Left kidney (tissue), 2 donors: Measurements from ENCODE around the gene IFFO2. TPM values are rescaled to one million over a fixed set of nuclear protein-coding genes. Genes with fewer than 3 reads are reported as not detected.

ENCODE experiments used
- DNase-seq: peaks from one replicate; pipeline ENCODE4 v3.0.0-alpha.2; 2013
- polyA plus RNA-seq: library from polyadenylated mRNA; unstranded; fragments of 120-200 nt; gene quantifications from one replicate; pipeline ENCODE4 v1.2.1, GENCODE V29; 2013; ENCODE audit not compliant: insufficient read length

Gene IFFO2
- polyA plus RNA-seq, 1 donor = 26.6 TPM

GRCh38 chr1:18921516-18922251, 34.8 kb downstream of the IFFO2 start:
- DNase-seq = no peak

- DNase-seq = no peak
These were observed 35.5 kb downstream of the IFFO2 start for GRCh38 chr1:18920931-18921330.

GRCh38 chr1:18919956-18920355, 36.5 kb downstream of the IFFO2 start:
- DNase-seq = no peak

GRCh38 chr1:18919197-18919905, 37.1 kb downstream of the IFFO2 start:
- no peak for DNase-seq

- no peak for DNase-seq
These were observed 38.1 kb downstream of the IFFO2 start for GRCh38 chr1:18918417-18918816.

- no peak for DNase-seq
These were observed 39.2 kb downstream of the IFFO2 start for GRCh38 chr1:18917071-18917799.

GRCh38 chr1:18915341-18915740, 41.1 kb downstream of the IFFO2 start:
- no peak for DNase-seq

- DNase-seq = peak; percentile 85
These were observed 43.2 kb downstream of the IFFO2 start for GRCh38 chr1:18913065-18913835.

- DNase-seq = no peak
These were observed 43.9 kb downstream of the IFFO2 start for GRCh38 chr1:18912550-18912949.

GRCh38 chr1:18908911-18909771, 47.3 kb downstream of the IFFO2 start:
- DNase-seq = no peak

- no peak for DNase-seq
These were observed 48.3 kb downstream of the IFFO2 start for GRCh38 chr1:18907917-18908845.

- DNase-seq = no peak
These were observed 49.2 kb downstream of the IFFO2 start for GRCh38 chr1:18907021-18907916.

- DNase-seq = no peak
These were observed 53.2 kb downstream of the IFFO2 start for GRCh38 chr1:18903291-18903756.

GRCh38 chr1:18902523-18903290, 53.8 kb downstream of the IFFO2 start, which contains the start of gene ALDH4A1:
ALDH4A1 (minus strand) TSS chr1:18902555; CDS start chr1:18902523, 32 bp downstream.
- DNase-seq = peak; percentile 97

- DNase-seq = no peak
These were observed 54.4 kb downstream of the IFFO2 start for GRCh38 chr1:18901952-18902522.

- no peak for DNase-seq
These were observed 55.1 kb downstream of the IFFO2 start for GRCh38 chr1:18901147-18901951.
